Neural progenitor cell (in vitro differentiated cells): ENCODE results near the gene DNMT3A. TPM values are rescaled to one million over a fixed set of nuclear protein-coding genes. Genes with fewer than 3 reads are reported as not detected.
A peak's percentile ranks its signal among the peaks of the same experiment; 100 is the strongest.

Experiments used
- DNase-seq: peaks from one replicate; pipeline ENCODE4 v3.0.0-alpha.2; 2016; ENCODE audit warnings: low spot score
- H2AFZ ChIP-seq: fragments of 200-600 bp; sonication (generic); replicated peaks from 2 replicates; pipeline ENCODE4 v1.6.1; 2016; ENCODE audit warnings: antibody characterized with exemption
- H3F3A ChIP-seq: fragments of 200-600 bp; sonication (generic); 2 replicates; pipeline ENCODE4 v1.6.1; 2016; ENCODE audit warnings: antibody characterized with exemption, low read depth
- H3K27ac ChIP-seq: fragments of 200-600 bp; sonication (generic); 2 replicates; pipeline ENCODE4 v1.5.1; 2016; ENCODE audit warnings: mild to moderate bottlenecking
- H3K27me3 ChIP-seq: fragments of 200-600 bp; sonication (generic); 2 replicates; pipeline ENCODE4 v1.6.1; 2016; ENCODE audit warnings: mild to moderate bottlenecking, moderate library complexity
- H3K36me3 ChIP-seq: fragments of 200-600 bp; sonication (generic); 2 replicates; pipeline ENCODE4 v1.5.1; 2016
- H3K4me1 ChIP-seq: fragments of 200-600 bp; sonication (generic); 2 replicates; pipeline ENCODE4 v1.6.1; 2016; ENCODE audit warnings: mixed run types
- H3K4me2 ChIP-seq: fragments of 200-600 bp; sonication (generic); 2 replicates; pipeline ENCODE4 v1.6.1; 2016
- H3K4me3 ChIP-seq: fragments of 200-600 bp; sonication (generic); 2 replicates; pipeline ENCODE4 v1.5.1; 2016
- H3K79me2 ChIP-seq: fragments of 200-600 bp; sonication (generic); 2 replicates; pipeline ENCODE4 v1.6.1; 2016; ENCODE audit warnings: low read depth
- H3K9ac ChIP-seq: fragments of 200-600 bp; sonication (generic); 2 replicates; pipeline ENCODE4 v1.6.1; 2016
- H3K9me3 ChIP-seq: fragments of 200-600 bp; sonication (generic); 2 replicates; pipeline ENCODE4 v1.5.1; 2016; ENCODE audit warnings: low read depth
- H4K20me1 ChIP-seq: fragments of 200-600 bp; sonication (generic); 2 replicates; pipeline ENCODE4 v1.6.1; 2016; ENCODE audit warnings: low read depth
- H3K27ac Mint-ChIP-seq: 3 replicates; pipeline ENCODE4 v1.8.0; 2021; ENCODE audit warnings: mixed read lengths
- H3K27me3 Mint-ChIP-seq: 2 replicates; pipeline ENCODE4 v1.8.0; 2022; ENCODE audit warnings: low read depth, mild to moderate bottlenecking, inconsistent platforms, moderate library complexity, mixed read lengths; ENCODE audit not compliant: insufficient read depth
- H3K36me3 Mint-ChIP-seq: 3 replicates; pipeline ENCODE4 v1.8.0; 2021; ENCODE audit warnings: mixed read lengths
- H3K4me1 Mint-ChIP-seq: 3 replicates; pipeline ENCODE4 v1.8.0; 2021; ENCODE audit warnings: mixed read lengths
- H3K4me3 Mint-ChIP-seq: 3 replicates; pipeline ENCODE4 v1.8.0; 2021; ENCODE audit warnings: mild to moderate bottlenecking, moderate library complexity, mixed read lengths
- H3K9me3 Mint-ChIP-seq: 3 replicates; pipeline ENCODE4 v1.8.0; 2020; ENCODE audit warnings: mixed read lengths
- EZH2 ChIP-seq: fragments of 200-600 bp; sonication (generic); IDR thresholded peaks from 2 replicates; pipeline ENCODE4 v1.6.1; 2017; ENCODE audit warnings: antibody characterized with exemption, mild to moderate bottlenecking, moderate library complexity
- EZH2phosphoT487 ChIP-seq: fragments of 200-600 bp; sonication (generic); IDR thresholded peaks from 2 replicates; pipeline ENCODE4 v1.6.1; 2017; ENCODE audit warnings: antibody characterized with exemption
- total RNA-seq: library from RNA; depleted of rRNA; stranded (reverse); fragments of >200 nt; gene quantifications from 2 replicates; pipeline ENCODE4 v1.2.3, GENCODE V29; 2015; ENCODE audit warnings: low replicate concordance
- TF ChIP-seq, protein P1 (sequence below): fragments of 200-600 bp; sonication (generic); IDR thresholded peaks from 2 replicates; pipeline ENCODE4 v1.5.1; 2017; ENCODE audit warnings: antibody characterized with exemption, mild to moderate bottlenecking

Gene DNMT3A
- total RNA-seq, 1 donor from 2014 or later, result 46.5 TPM

GRCh38 chr2:25292408-25292807 is 49.3 kb downstream of the DNMT3A start:
- Histone ChIP-seq H3K4me1 (peaks cover 14% of the 10 kb centered on the region), H3K27ac (no peak overlapping the region), H3K36me3 (no peaks in the 10 kb centered on the region), H3K79me2 (no peaks in the 10 kb centered on the region), H3K4me2 (no peak overlapping the region), H4K20me1 (no peaks in the 10 kb centered on the region), H3F3A (peaks cover 7% of the 10 kb centered on the region), H3K9me3 (no peaks in the 10 kb centered on the region), H3K9ac (no peak overlapping the region), H3K27me3 (no peaks in the 10 kb centered on the region), H2AFZ (no peak overlapping the region), H3K4me3 (no peak overlapping the region)
- H3K27me3 Mint-ChIP-seq, result peaks cover 5% of the 10 kb centered on the region
- peaks cover 25% of the 10 kb centered on the region for H3K4me1 Mint-ChIP-seq
- no peaks in the 10 kb centered on the region for H3K36me3 Mint-ChIP-seq
- no peak overlapping the region for H3K4me3 Mint-ChIP-seq
- TF ChIP-seq, protein P1, sequence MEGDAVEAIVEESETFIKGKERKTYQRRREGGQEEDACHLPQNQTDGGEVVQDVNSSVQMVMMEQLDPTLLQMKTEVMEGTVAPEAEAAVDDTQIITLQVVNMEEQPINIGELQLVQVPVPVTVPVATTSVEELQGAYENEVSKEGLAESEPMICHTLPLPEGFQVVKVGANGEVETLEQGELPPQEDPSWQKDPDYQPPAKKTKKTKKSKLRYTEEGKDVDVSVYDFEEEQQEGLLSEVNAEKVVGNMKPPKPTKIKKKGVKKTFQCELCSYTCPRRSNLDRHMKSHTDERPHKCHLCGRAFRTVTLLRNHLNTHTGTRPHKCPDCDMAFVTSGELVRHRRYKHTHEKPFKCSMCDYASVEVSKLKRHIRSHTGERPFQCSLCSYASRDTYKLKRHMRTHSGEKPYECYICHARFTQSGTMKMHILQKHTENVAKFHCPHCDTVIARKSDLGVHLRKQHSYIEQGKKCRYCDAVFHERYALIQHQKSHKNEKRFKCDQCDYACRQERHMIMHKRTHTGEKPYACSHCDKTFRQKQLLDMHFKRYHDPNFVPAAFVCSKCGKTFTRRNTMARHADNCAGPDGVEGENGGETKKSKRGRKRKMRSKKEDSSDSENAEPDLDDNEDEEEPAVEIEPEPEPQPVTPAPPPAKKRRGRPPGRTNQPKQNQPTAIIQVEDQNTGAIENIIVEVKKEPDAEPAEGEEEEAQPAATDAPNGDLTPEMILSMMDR, result no peak
- TF ChIP-seq EZH2 (no peak), EZH2phosphoT487 (no peak)
- DNase-seq, result no peak
- no peaks in the 10 kb centered on the region for H3K9me3 Mint-ChIP-seq
- H3K27ac Mint-ChIP-seq, result no peak overlapping the region

DNA sequence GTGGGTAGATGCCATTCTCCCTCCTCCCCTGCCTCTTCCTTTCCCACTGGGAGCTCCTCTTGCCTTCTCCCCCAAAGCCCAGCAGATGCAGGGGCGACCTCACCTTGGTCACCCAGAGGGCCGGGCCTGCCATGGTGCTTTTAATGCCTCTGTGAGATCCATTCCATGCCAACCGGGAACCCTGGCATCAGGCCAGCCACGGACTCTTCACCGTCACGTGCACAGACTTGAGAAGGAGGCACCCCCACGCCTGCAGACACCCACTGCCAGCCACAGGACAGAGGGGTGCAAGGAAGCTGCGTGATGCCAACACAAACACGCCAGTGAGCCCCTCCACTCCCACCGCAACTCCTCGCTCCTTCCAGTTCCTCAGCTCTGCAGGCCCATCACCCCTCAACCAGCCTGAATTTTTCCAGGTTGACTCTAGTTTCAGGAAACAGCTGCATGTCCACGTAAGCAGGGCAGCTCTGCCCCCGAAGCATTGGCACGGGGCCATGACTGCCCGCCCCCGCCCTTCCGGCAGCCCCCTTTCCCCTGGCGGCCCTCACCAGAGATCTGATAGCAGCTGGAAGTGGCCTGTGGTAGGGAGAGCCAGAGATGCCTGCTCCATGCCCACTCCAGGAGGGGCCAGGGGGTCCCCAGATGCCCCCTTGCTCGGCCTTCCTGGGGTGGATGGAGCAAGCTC is 50.8 kb downstream of the DNMT3A start:
- peaks cover 14% of the 10 kb centered on the region for H3K4me1 ChIP-seq
- H3K27me3 Mint-ChIP-seq, result peaks cover 5% of the 10 kb centered on the region

DNA sequence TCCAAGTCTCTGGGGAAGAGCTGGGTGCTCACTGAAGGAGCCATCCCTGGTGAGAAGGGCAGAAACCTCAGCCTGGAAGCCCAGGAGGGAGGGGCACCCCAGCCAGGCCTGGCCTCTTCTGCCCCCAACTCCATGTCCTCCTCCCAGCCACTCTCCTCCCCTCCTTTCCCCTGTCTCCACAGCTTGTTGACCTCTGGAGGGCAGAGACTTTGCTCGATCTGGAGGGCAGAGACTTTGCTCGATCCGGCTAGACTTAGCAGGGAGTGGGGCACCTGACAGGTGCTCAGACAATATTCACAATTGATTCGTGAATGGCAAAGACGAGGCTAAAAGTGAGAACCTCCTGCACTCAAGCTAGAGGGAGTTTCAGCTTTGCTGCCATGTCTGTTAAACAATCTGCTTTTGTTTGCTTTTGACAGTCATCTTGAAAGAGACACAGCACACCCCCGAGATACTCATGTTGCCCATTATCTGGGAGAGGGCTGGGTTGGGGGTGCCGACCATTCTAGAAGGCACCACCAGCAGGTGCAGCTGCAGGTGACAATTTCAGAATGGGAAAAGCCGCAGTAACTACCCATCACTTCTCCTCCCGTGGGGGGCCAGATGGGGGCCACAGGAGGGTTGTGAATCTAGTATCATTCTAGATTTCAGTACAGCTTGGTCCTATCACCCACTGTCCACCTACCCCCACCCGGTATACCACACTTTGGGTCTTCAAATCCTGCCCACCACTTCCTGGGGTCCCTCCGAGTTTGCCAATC is 54.8 kb downstream of the DNMT3A start:
- no peak overlapping the region for H2AFZ ChIP-seq
- H3K9me3 Mint-ChIP-seq, result no peaks in the 10 kb centered on the region
- no peak overlapping the region for H3K4me2 ChIP-seq
- no peak overlapping the region for H3K4me3 Mint-ChIP-seq
- no peak overlapping the region for H3K4me3 ChIP-seq
- no peaks in the 10 kb centered on the region for H3K4me1 ChIP-seq
- no peaks in the 10 kb centered on the region for H3K27me3 ChIP-seq
- H3K9ac ChIP-seq, result no peak overlapping the region
- no peak overlapping the region for H3K27ac ChIP-seq
- no peaks in the 10 kb centered on the region for H3K9me3 ChIP-seq
- peak overlapping the region; percentile 33 for H3K27ac Mint-ChIP-seq
- no peaks in the 10 kb centered on the region for H3K27me3 Mint-ChIP-seq
- no peaks in the 10 kb centered on the region for H4K20me1 ChIP-seq
- no peak for DNase-seq
- no peaks in the 10 kb centered on the region for H3K79me2 ChIP-seq
- H3F3A ChIP-seq, result no peaks in the 10 kb centered on the region
- no peaks in the 10 kb centered on the region for H3K36me3 ChIP-seq
- TF ChIP-seq, protein P1, result no peak
- no peak for TF ChIP-seq EZH2
- TF ChIP-seq EZH2phosphoT487, result no peak
- peaks cover 7% of the 10 kb centered on the region for H3K36me3 Mint-ChIP-seq
- peaks cover 11% of the 10 kb centered on the region for H3K4me1 Mint-ChIP-seq

More for the DNA sequence above, 50.8 kb downstream of the DNMT3A start:
- no peak overlapping the region for H2AFZ ChIP-seq
- Mint-ChIP-seq H3K9me3 (no peaks in the 10 kb centered on the region), H3K4me1 (peaks cover 30% of the 10 kb centered on the region), H3K36me3 (no peaks in the 10 kb centered on the region), H3K27ac (no peak overlapping the region), H3K4me3 (no peak overlapping the region)
- H3K27ac ChIP-seq, result no peak overlapping the region
- DNase-seq, result no peak
- no peaks in the 10 kb centered on the region for H3K36me3 ChIP-seq
- H3F3A ChIP-seq, result peaks cover 7% of the 10 kb centered on the region
- no peak overlapping the region for H3K4me3 ChIP-seq
- no peaks in the 10 kb centered on the region for H3K9me3 ChIP-seq
- H4K20me1 ChIP-seq, result no peaks in the 10 kb centered on the region
- H3K79me2 ChIP-seq, result no peaks in the 10 kb centered on the region
- no peak overlapping the region for H3K9ac ChIP-seq
- no peak overlapping the region for H3K4me2 ChIP-seq
- H3K27me3 ChIP-seq, result no peaks in the 10 kb centered on the region
- TF ChIP-seq, protein P1, result no peak
- TF ChIP-seq EZH2 (no peak), EZH2phosphoT487 (no peak)
